ENCODE results near the gene HRH3.

GRCh38 chr20:62224113-62224855 is 4.2 kb upstream of the HRH3 start:
- TF ChIP-seq, protein P1, sequence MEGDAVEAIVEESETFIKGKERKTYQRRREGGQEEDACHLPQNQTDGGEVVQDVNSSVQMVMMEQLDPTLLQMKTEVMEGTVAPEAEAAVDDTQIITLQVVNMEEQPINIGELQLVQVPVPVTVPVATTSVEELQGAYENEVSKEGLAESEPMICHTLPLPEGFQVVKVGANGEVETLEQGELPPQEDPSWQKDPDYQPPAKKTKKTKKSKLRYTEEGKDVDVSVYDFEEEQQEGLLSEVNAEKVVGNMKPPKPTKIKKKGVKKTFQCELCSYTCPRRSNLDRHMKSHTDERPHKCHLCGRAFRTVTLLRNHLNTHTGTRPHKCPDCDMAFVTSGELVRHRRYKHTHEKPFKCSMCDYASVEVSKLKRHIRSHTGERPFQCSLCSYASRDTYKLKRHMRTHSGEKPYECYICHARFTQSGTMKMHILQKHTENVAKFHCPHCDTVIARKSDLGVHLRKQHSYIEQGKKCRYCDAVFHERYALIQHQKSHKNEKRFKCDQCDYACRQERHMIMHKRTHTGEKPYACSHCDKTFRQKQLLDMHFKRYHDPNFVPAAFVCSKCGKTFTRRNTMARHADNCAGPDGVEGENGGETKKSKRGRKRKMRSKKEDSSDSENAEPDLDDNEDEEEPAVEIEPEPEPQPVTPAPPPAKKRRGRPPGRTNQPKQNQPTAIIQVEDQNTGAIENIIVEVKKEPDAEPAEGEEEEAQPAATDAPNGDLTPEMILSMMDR (IDR thresholded peaks at IDR 0.05; ENCODE audit: low read depth, low read length): no peak
- TF ChIP-seq, protein P2, sequence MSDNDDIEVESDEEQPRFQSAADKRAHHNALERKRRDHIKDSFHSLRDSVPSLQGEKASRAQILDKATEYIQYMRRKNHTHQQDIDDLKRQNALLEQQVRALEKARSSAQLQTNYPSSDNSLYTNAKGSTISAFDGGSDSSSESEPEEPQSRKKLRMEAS (IDR thresholded peaks at IDR 0.05; ENCODE audit: low read depth, low read length): no peak
